Measurements from ENCODE around the gene CLK3. TPM values are rescaled to one million over a fixed set of nuclear protein-coding genes. Genes with fewer than 3 reads are reported as not detected.
A peak's percentile ranks its signal among the peaks of the same experiment; 100 is the strongest.

CLK3 gene
- total RNA-seq, 1 donor from 2014 or later = 73.6 TPM

GRCh38 chr15:74578496-74578994 is 37.1 kb upstream of the CLK3 start:
- Mint-ChIP-seq H3K27ac (no peak overlapping the region), H3K27me3 (no peaks in the 10 kb centered on the region), H3K9me3 (no peaks in the 10 kb centered on the region), H3K4me1 (ENCODE audit: unreplicated experiment) (peaks cover 4% of the 10 kb centered on the region), H3K4me3 (no peak overlapping the region), H3K36me3 (peaks cover 13% of the 10 kb centered on the region)
- TF ChIP-seq, protein P1, sequence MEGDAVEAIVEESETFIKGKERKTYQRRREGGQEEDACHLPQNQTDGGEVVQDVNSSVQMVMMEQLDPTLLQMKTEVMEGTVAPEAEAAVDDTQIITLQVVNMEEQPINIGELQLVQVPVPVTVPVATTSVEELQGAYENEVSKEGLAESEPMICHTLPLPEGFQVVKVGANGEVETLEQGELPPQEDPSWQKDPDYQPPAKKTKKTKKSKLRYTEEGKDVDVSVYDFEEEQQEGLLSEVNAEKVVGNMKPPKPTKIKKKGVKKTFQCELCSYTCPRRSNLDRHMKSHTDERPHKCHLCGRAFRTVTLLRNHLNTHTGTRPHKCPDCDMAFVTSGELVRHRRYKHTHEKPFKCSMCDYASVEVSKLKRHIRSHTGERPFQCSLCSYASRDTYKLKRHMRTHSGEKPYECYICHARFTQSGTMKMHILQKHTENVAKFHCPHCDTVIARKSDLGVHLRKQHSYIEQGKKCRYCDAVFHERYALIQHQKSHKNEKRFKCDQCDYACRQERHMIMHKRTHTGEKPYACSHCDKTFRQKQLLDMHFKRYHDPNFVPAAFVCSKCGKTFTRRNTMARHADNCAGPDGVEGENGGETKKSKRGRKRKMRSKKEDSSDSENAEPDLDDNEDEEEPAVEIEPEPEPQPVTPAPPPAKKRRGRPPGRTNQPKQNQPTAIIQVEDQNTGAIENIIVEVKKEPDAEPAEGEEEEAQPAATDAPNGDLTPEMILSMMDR (conservative IDR thresholded peaks at IDR 0.05) = no peak
- no peak for DNase-seq (ENCODE audit: extremely low spot score, unreplicated experiment)

GRCh38 chr15:74579001-74579400 is 36.6 kb upstream of the CLK3 start:
- TF ChIP-seq, protein P1 (conservative IDR thresholded peaks at IDR 0.05) = no peak
- no peaks in the 10 kb centered on the region for H3K9me3 Mint-ChIP-seq
- no peak for DNase-seq (ENCODE audit: extremely low spot score, unreplicated experiment)
- H3K4me1 Mint-ChIP-seq (ENCODE audit: unreplicated experiment) = peaks cover 9% of the 10 kb centered on the region
- H3K4me3 Mint-ChIP-seq = no peak overlapping the region
- peaks cover 13% of the 10 kb centered on the region for H3K36me3 Mint-ChIP-seq
- no peaks in the 10 kb centered on the region for H3K27me3 Mint-ChIP-seq
- no peak overlapping the region for H3K27ac Mint-ChIP-seq

GRCh38 chr15:74580538-74581350 is 34.9 kb upstream of the CLK3 start:
- TF ChIP-seq, protein P1 (conservative IDR thresholded peaks at IDR 0.05) = no peak
- peaks cover 7% of the 10 kb centered on the region for H3K36me3 Mint-ChIP-seq
- no peak for DNase-seq (ENCODE audit: extremely low spot score, unreplicated experiment)
- H3K4me3 Mint-ChIP-seq = no peak overlapping the region
- H3K4me1 Mint-ChIP-seq (ENCODE audit: unreplicated experiment) = peaks cover 16% of the 10 kb centered on the region
- no peaks in the 10 kb centered on the region for H3K27me3 Mint-ChIP-seq
- no peaks in the 10 kb centered on the region for H3K9me3 Mint-ChIP-seq
- no peak overlapping the region for H3K27ac Mint-ChIP-seq

- peak overlapping the region; percentile 36 for H3K27ac Mint-ChIP-seq
- TF ChIP-seq, protein P1 (conservative IDR thresholded peaks at IDR 0.05) = no peak
- DNase-seq (ENCODE audit: extremely low spot score, unreplicated experiment) = no peak
- no peaks in the 10 kb centered on the region for H3K27me3 Mint-ChIP-seq
- H3K4me1 Mint-ChIP-seq (ENCODE audit: unreplicated experiment) = peaks cover 23% of the 10 kb centered on the region
- H3K4me3 Mint-ChIP-seq = no peak overlapping the region
- no peaks in the 10 kb centered on the region for H3K9me3 Mint-ChIP-seq
- peaks cover 9% of the 10 kb centered on the region for H3K36me3 Mint-ChIP-seq
Measured at GRCh38 chr15:74584204-74584603, 31.4 kb upstream of the CLK3 start.

DNA sequence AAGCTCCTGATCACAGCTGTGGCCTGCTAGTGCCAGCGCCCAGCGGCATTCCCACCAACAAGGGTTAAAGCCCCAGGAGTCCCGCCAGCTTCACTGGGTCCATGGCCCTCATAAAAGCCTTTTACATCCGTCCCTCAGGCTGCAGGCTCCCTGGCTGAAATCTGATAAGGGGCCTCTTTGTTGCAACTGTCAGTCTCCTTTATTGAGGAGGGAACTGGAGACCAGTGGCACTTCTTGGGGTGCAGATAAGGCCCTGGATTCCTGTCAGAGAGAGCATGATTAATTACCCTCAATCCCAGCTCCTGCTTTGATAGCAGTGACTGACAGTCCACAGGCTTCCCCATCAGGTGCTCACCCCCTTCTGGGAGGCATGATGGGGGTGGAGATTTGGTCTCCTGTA is 30.9 kb upstream of the CLK3 start:
- no peak overlapping the region for H3K4me3 Mint-ChIP-seq
- peak overlapping the region; percentile 36 for H3K27ac Mint-ChIP-seq
- DNase-seq (ENCODE audit: extremely low spot score, unreplicated experiment) = no peak
- no peaks in the 10 kb centered on the region for H3K27me3 Mint-ChIP-seq
- TF ChIP-seq, protein P1 (conservative IDR thresholded peaks at IDR 0.05) = no peak
- peaks cover 9% of the 10 kb centered on the region for H3K36me3 Mint-ChIP-seq
- H3K9me3 Mint-ChIP-seq = no peaks in the 10 kb centered on the region
- H3K4me1 Mint-ChIP-seq (ENCODE audit: unreplicated experiment) = peaks cover 23% of the 10 kb centered on the region
